Spleen (tissue), 7 donors: ENCODE data around the gene ZNF726.

Experiments used
- CTCF ChIP-seq, 11 experiments: fragments of 200-600 bp in 7 of 11; fragments of 450-650 bp in 4 of 11; sonication (generic) in 4 of 11; IDR thresholded peaks in 8 of 11; conservative IDR thresholded peaks in 3 of 11; 1 replicate in 7 of 11; 2 replicates in 4 of 11; pipeline versions ENCODE4 v1.4.0 to v1.8.0; 2016 to 2021; ENCODE audit warnings: antibody characterized with exemption in 11 of 11, inconsistent platforms in 4 of 11, mild to moderate bottlenecking in 1 of 11
- POLR2A ChIP-seq, 3 donors: fragments of 450-650 bp; IDR thresholded peaks; one replicate each; pipeline ENCODE4 v1.5.1; 2017; ENCODE audit warnings: antibody characterized with exemption in 3 of 3, mild to moderate bottlenecking in 1 of 3
- donor health status: DM: no; HTN: no; CAD: no; lungs with moderate emphysema.
- donor health status: DM: no; HTN: no; CAD: no.
- donor health status: DM: no; HTN: no; CAD: no.

GRCh38 chr19:23971598-23971997, 56.9 kb downstream of the ZNF726 start:
- no peak for TF ChIP-seq CTCF (IDR thresholded peaks at IDR 0.05 in 8 of 11, conservative IDR thresholded peaks at IDR 0.05 in 3 of 11)
- no peak for TF ChIP-seq POLR2A (IDR thresholded peaks at IDR 0.05)
